Bronchial epithelial cell (primary cell): ENCODE data around the gene WDR26. TPM values are rescaled to one million over a fixed set of nuclear protein-coding genes. Genes with fewer than 3 reads are reported as not detected.
"Not testable (repeated sequence)": the region's sequence is repeated elsewhere in the genome, so short reads cannot be mapped to it uniquely, and the experiment has no call there.

Experiments
- DNase-seq: peaks from one replicate; pipeline ENCODE4 v3.0.0-alpha.2; 2010; ENCODE audit warnings: low read depth
- FAIRE-seq: peaks from 2 replicates; lab custom pipeline; 2011; peaks lifted over from hg19 to GRCh38; lab: Jason Lieb, UNC
- H3K27me3 ChIP-seq: 2 replicates; pipeline ENCODE4 v1.5.1; 2011; ENCODE audit warnings: low read length; ENCODE audit not compliant: control insufficient read depth, insufficient read depth
- H3K36me3 ChIP-seq: 2 replicates; pipeline ENCODE4 v1.5.1; 2011; ENCODE audit warnings: low read length; ENCODE audit not compliant: control insufficient read depth, insufficient read depth
- H3K4me3 ChIP-seq: 2 replicates; pipeline ENCODE4 v1.5.1; 2011; ENCODE audit warnings: mild to moderate bottlenecking, low read depth, low read length, control low read depth
- CTCF ChIP-seq: IDR thresholded peaks from 2 replicates; pipeline ENCODE4 v1.5.1; 2011; ENCODE audit warnings: mild to moderate bottlenecking, moderate library complexity, low read length, control low read depth, inconsistent platforms; ENCODE audit not compliant: insufficient read depth, severe bottlenecking
- total RNA-seq: library from RNA; depleted of rRNA; stranded (reverse); fragments of >200 nt; gene quantifications from 2 replicates; pipeline ENCODE4 v1.2.1, GENCODE V29; 2014

The WDR26 gene
- total RNA-seq, 1 donor from 2014 or later: 34.5 TPM

GRCh38 chr1:224348137-224348536, 86.5 kb downstream of the WDR26 start:
- FAIRE-seq: no peak
- no peaks in the 10 kb centered on the region for H3K27me3 ChIP-seq

GRCh38 chr1:224343679-224344078, 90.9 kb downstream of the WDR26 start:
- Histone ChIP-seq H3K4me3 (no peak overlapping the region), H3K27me3 (no peaks in the 10 kb centered on the region), H3K36me3 (no peaks in the 10 kb centered on the region)
- TF ChIP-seq CTCF: no peak
- DNase-seq (no peak), FAIRE-seq (peak; percentile 18)

More at GRCh38 chr1:224348137-224348536, 86.5 kb downstream of the WDR26 start:
- no peak for TF ChIP-seq CTCF
- H3K36me3 ChIP-seq: no peaks in the 10 kb centered on the region
- H3K4me3 ChIP-seq: no peak overlapping the region
- no peak for DNase-seq

GRCh38 chr1:224340453-224341384, 93.9 kb downstream of the WDR26 start:
- not testable (repeated sequence) for FAIRE-seq
- peak overlapping the region; percentile 38 for H3K4me3 ChIP-seq
- DNase-seq: peak; percentile 4

GRCh38 chr1:224339442-224340033, 95.1 kb downstream of the WDR26 start:
- Histone ChIP-seq H3K27me3 (no peaks in the 10 kb centered on the region), H3K36me3 (no peaks in the 10 kb centered on the region), H3K4me3 (no peak overlapping the region)
- no peak for TF ChIP-seq CTCF
- FAIRE-seq: no peak
- no peak for DNase-seq

More at GRCh38 chr1:224340453-224341384, 93.9 kb downstream of the WDR26 start:
- not testable (repeated sequence) for H3K27me3 ChIP-seq, H3K36me3 ChIP-seq

GRCh38 chr1:224338150-224338838, 96.3 kb downstream of the WDR26 start:
- peak; percentile 36 for DNase-seq
- Histone ChIP-seq H3K4me3 (no peak overlapping the region), H3K27me3 (no peaks in the 10 kb centered on the region), H3K36me3 (no peaks in the 10 kb centered on the region)
- no peak for FAIRE-seq
- no peak for TF ChIP-seq CTCF

Other genes with a start within 250 kb of the WDR26 start
- 15.5 and 23.7 TPM in 2 replicates for gene NVL, start 104.6 kb downstream of the WDR26 start, total RNA-seq
- 70.3 and 146 TPM in 2 replicates for gene CNIH4, start 77.9 kb downstream of the WDR26 start, total RNA-seq
- 0.53 and 0.64 TPM in 2 replicates for gene CNIH3, start 181.5 kb upstream of the WDR26 start, total RNA-seq